HCT116 (cell line): ENCODE results near the gene LY86. TPM values are rescaled to one million over a fixed set of nuclear protein-coding genes. Genes with fewer than 3 reads are reported as not detected.

ENCODE experiments used
- ATAC-seq: fragments of 200-7000 bp; cut with Tn5 transposase; 2 replicates; pipeline ENCODE4 v1.9.1; 2020; ENCODE audit warnings: mild to moderate bottlenecking, moderate library complexity
- BruUV-seq: library from RNA; stranded (reverse); fragments of 400-500 nt; replicated peaks from 2 replicates; lab custom pipeline; 2021; lab: Mats Ljungman, UMichigan
- CTCF ChIA-PET: fragments of 300-600 bp; sonication (Branson Sonifier 250); formaldehyde crosslinking; loops from one replicate; lab custom pipeline; 2021; ENCODE audit warnings: antibody characterized with exemption; lab: Charles Lee
- POLR2A ChIA-PET: fragments of 300-600, 350-600 bp; sonication (Branson Sonifier 250); formaldehyde crosslinking; loops from one replicate; lab custom pipeline; 2021; ENCODE audit warnings: antibody characterized with exemption; lab: Charles Lee
- RAD21 ChIA-PET, 2 experiments: fragments of 300-600 bp; sonication (Branson Sonifier 250); formaldehyde crosslinking; loops; one replicate each; lab custom pipeline; 2023; ENCODE audit warnings: low total read pairs in 2 of 2; ENCODE audit not compliant: uncharacterized antibody in 2 of 2, unreplicated experiment in 2 of 2, low non-redundant PET in 1 of 2; lab: Charles Lee
- DNase-seq: peaks from one replicate; pipeline ENCODE4 v3.0.0-alpha.2; 2010; ENCODE audit warnings: low read depth, low spot score
- H2AFZ ChIP-seq: fragments of 200-600 bp; shearing (Covaris generic), sonication (generic); 2 replicates; pipeline ENCODE4 v1.6.1; 2017; ENCODE audit warnings: low read depth, mixed run types, mixed read lengths, antibody characterized with exemption, low read length; ENCODE audit not compliant: poor library complexity, severe bottlenecking
- H3K27ac ChIP-seq: 2 replicates; pipeline ENCODE4 v1.5.1; 2012; ENCODE audit warnings: low read depth, low read length
- H3K27me3 ChIP-seq: fragments of 200-600 bp; sonication (generic); 2 replicates; pipeline ENCODE4 v1.6.1; 2016; ENCODE audit warnings: mixed run types, low read length, mixed read lengths; ENCODE audit not compliant: insufficient read depth
- H3K36me3 ChIP-seq, 2 experiments: fragments of 200-500 bp in 1 of 2; fragments of 200-600 bp in 1 of 2; sonication (Bioruptor generic) in 1 of 2; sonication (generic) in 1 of 2; 2 replicates each; pipeline versions ENCODE4 v1.5.1 to v1.6.1; 2014 to 2016; ENCODE audit warnings: low read length in 2 of 2, inconsistent platforms in 1 of 2, mixed read lengths in 1 of 2, mixed run types in 1 of 2; ENCODE audit not compliant: insufficient read depth in 2 of 2, control insufficient read depth in 1 of 2
- H3K4me1 ChIP-seq, 2 experiments: fragments of 200-600 bp in 1 of 2; sonication (generic) in 1 of 2; 2 replicates each; pipeline versions ENCODE4 v1.5.1 to v1.6.1; 2012 to 2017; ENCODE audit warnings: low read length in 2 of 2, inconsistent platforms in 1 of 2, mild to moderate bottlenecking in 1 of 2, mixed read lengths in 1 of 2, mixed run types in 1 of 2, moderate library complexity in 1 of 2; ENCODE audit not compliant: insufficient read depth in 2 of 2, control insufficient read depth in 1 of 2
- H3K4me2 ChIP-seq: fragments of 200-600 bp; sonication (generic); 2 replicates; pipeline ENCODE4 v1.6.1; 2017; ENCODE audit warnings: mixed run types, low read length, mixed read lengths
- H3K4me3 ChIP-seq, 2 experiments: fragments of 200-600 bp in 1 of 2; sonication (generic) in 1 of 2; replicated peaks in 1 of 2; 2 replicates each; pipeline ENCODE4 v1.5.1; 2011 to 2016; ENCODE audit warnings: low read length in 2 of 2, control low read depth in 1 of 2, low read depth in 1 of 2, mild to moderate bottlenecking in 1 of 2, mixed read lengths in 1 of 2, mixed run types in 1 of 2
- H3K79me2 ChIP-seq: fragments of 200-600 bp; sonication (generic); 2 replicates; pipeline ENCODE4 v1.6.1; 2017; ENCODE audit warnings: mild to moderate bottlenecking, mixed run types, low read length, moderate library complexity, mixed read lengths; ENCODE audit not compliant: insufficient read depth
- H3K9ac ChIP-seq: fragments of 200-600 bp; sonication (generic); 2 replicates; pipeline ENCODE4 v1.6.1; 2016; ENCODE audit warnings: low read length, mixed read lengths
- H3K9me2 ChIP-seq: fragments of 200-600 bp; sonication (generic), shearing (Covaris generic); 2 replicates; pipeline ENCODE4 v1.6.1; 2017; ENCODE audit warnings: mixed run types, mild to moderate bottlenecking, moderate library complexity; ENCODE audit not compliant: insufficient read depth
- H3K9me3 ChIP-seq, 2 experiments: fragments of 200-500 bp in 1 of 2; fragments of 200-600 bp in 1 of 2; sonication (Bioruptor generic) in 1 of 2; sonication (generic) in 1 of 2; 2 replicates each; pipeline ENCODE4 v1.6.1; 2014 to 2017; ENCODE audit warnings: low read length in 2 of 2, mixed read lengths in 2 of 2, inconsistent platforms in 1 of 2, low read depth in 1 of 2, mild to moderate bottlenecking in 1 of 2, mixed run types in 1 of 2, moderate library complexity in 1 of 2; ENCODE audit not compliant: control insufficient read depth in 1 of 2, insufficient read depth in 1 of 2
- H4K20me1 ChIP-seq: fragments of 200-600 bp; sonication (generic), shearing (Covaris generic); 2 replicates; pipeline ENCODE4 v1.6.1; 2017; ENCODE audit warnings: mixed run types, mild to moderate bottlenecking, moderate library complexity; ENCODE audit not compliant: insufficient read depth
- ATF3 ChIP-seq: IDR thresholded peaks from 2 replicates; pipeline ENCODE4 v1.6.1; 2012
- CTCF ChIP-seq, 3 experiments: fragments of 200-600 bp in 1 of 3; sonication (generic) in 1 of 3; IDR thresholded peaks in 2 of 3; conservative IDR thresholded peaks in 1 of 3; 2 replicates each; pipeline ENCODE4 v1.5.1; 2012 to 2017; ENCODE audit warnings: low read depth in 2 of 3, low read length in 2 of 3, antibody characterized with exemption in 1 of 3, borderline replicate concordance in 1 of 3, control low read depth in 1 of 3, mild to moderate bottlenecking in 1 of 3, mixed read lengths in 1 of 3, mixed run types in 1 of 3, moderate library complexity in 1 of 3; ENCODE audit not compliant: insufficient read depth in 1 of 3
- EZH2 ChIP-seq: fragments of 200-600 bp; sonication (generic); IDR thresholded peaks from 2 replicates; pipeline ENCODE4 v1.6.1; 2017; ENCODE audit warnings: antibody characterized with exemption, mixed run types
- EZH2phosphoT487 ChIP-seq: fragments of 200-600 bp; IDR thresholded peaks from 2 replicates; pipeline ENCODE4 v1.6.1; 2018; ENCODE audit warnings: antibody characterized with exemption, borderline replicate concordance
- FOSL1 ChIP-seq: IDR thresholded peaks from 2 replicates; pipeline ENCODE4 v1.6.1; 2012; ENCODE audit warnings: low read depth
- MAX ChIP-seq: IDR thresholded peaks from 2 replicates; pipeline ENCODE4 v1.6.1; 2012
- POLR2A ChIP-seq: IDR thresholded peaks from 2 replicates; pipeline ENCODE4 v1.7.0; 2011; ENCODE audit warnings: borderline replicate concordance; ENCODE audit not compliant: insufficient read depth, insufficient read length; ENCODE audit errors: extremely low read depth
- RAD21 ChIP-seq: IDR thresholded peaks from 2 replicates; pipeline ENCODE4 v1.6.1; 2012; ENCODE audit warnings: low read depth, mild to moderate bottlenecking
- SIN3A ChIP-seq: IDR thresholded peaks from 2 replicates; pipeline ENCODE4 v1.6.1; 2012; ENCODE audit warnings: low read depth
- SRF ChIP-seq: IDR thresholded peaks from 2 replicates; pipeline ENCODE4 v1.6.1; 2012; ENCODE audit warnings: low read depth
- TCF7L2 ChIP-seq: IDR thresholded peaks from 2 replicates; pipeline ENCODE4 v1.7.0; 2011; ENCODE audit warnings: borderline replicate concordance, inconsistent platforms; ENCODE audit not compliant: insufficient read depth, insufficient read length; ENCODE audit errors: extremely low read depth
- YY1 ChIP-seq: IDR thresholded peaks from 2 replicates; pipeline ENCODE4 v1.6.1; 2011; ENCODE audit warnings: low read length, low read depth, moderate library complexity, mild to moderate bottlenecking; ENCODE audit not compliant: insufficient replicate concordance; ENCODE audit errors: extremely low read depth
- ZFX ChIP-seq: fragments of 450-650 bp; IDR thresholded peaks from 2 replicates; pipeline ENCODE4 v1.6.1; 2017
- intact Hi-C: fragments of 100-400 bp; cut with micrococcal nuclease; formaldehyde crosslinking; loops from 2 replicates; pipeline ENCODE4 v1.10.0; 2022
- total RNA-seq: library from RNA; stranded (reverse); gene quantifications from one replicate; pipeline ENCODE4 v1.2.1, GENCODE V29; 2021; ENCODE audit not compliant: unreplicated experiment

The LY86 gene
- total RNA-seq, 1 experiment from 2014 or later = not detected

- ATAC-seq = no peak
- no peak overlapping the region for H3K9ac ChIP-seq
- no peaks in the 10 kb centered on the region for H3K4me1 ChIP-seq
- no TSS peak for BruUV-seq
- H3K9me3 ChIP-seq = no peaks in the 10 kb centered on the region
- intact Hi-C loops = no loop called here
- ChIA-PET RAD21 (no interaction called here), CTCF (no interaction called here), POLR2A (no interaction called here)
- H3K9me2 ChIP-seq = no peaks in the 10 kb centered on the region
- no peak for DNase-seq
- H3K27ac ChIP-seq = no peak overlapping the region
- H3K27me3 ChIP-seq = peaks cover 16% of the 10 kb centered on the region; the same call in 1 of the 2 replicates
- no peak overlapping the region for H3K4me3 ChIP-seq
- TF ChIP-seq ZFX (no peak), SRF (no peak), EZH2 (no peak), CTCF (IDR thresholded peaks at IDR 0.05 in 2 of 3, conservative IDR thresholded peaks at IDR 0.05 in 1 of 3; ENCODE audit: borderline replicate concordance in 1 of 3, insufficient read depth in 1 of 3, low read depth in 2 of 3, low read length in 2 of 3) (no peak), FOSL1 (no peak), RAD21 (no peak), EZH2phosphoT487 (no peak), YY1 (no peak), SIN3A (no peak), POLR2A (no peak), MAX (no peak), ATF3 (no peak), TCF7L2 (no peak)
- TF ChIP-seq, all 23 proteins: peak for 0
- H3K79me2 ChIP-seq = no peaks in the 10 kb centered on the region
- H4K20me1 ChIP-seq = no peaks in the 10 kb centered on the region
- H2AFZ ChIP-seq = no peak overlapping the region
- H3K4me2 ChIP-seq = no peak overlapping the region
- H3K36me3 ChIP-seq = no peaks in the 10 kb centered on the region
Measured at GRCh38 chr6:6595025-6595424, 6.5 kb downstream of the LY86 start.
